HCT116 (cell line): Measurements from ENCODE around the gene CRADD. TPM values are rescaled to one million over a fixed set of nuclear protein-coding genes. Genes with fewer than 3 reads are reported as not detected.

ENCODE experiments used
- ATAC-seq: fragments of 200-7000 bp; cut with Tn5 transposase; 2 replicates; pipeline ENCODE4 v1.9.1; 2020; ENCODE audit warnings: mild to moderate bottlenecking, moderate library complexity
- BruUV-seq: library from RNA; stranded (reverse); fragments of 400-500 nt; replicated peaks from 2 replicates; lab custom pipeline; 2021; lab: Mats Ljungman, UMichigan
- CTCF ChIA-PET: fragments of 300-600 bp; sonication (Branson Sonifier 250); formaldehyde crosslinking; loops from one replicate; lab custom pipeline; 2021; ENCODE audit warnings: antibody characterized with exemption; lab: Charles Lee
- POLR2A ChIA-PET: fragments of 300-600, 350-600 bp; sonication (Branson Sonifier 250); formaldehyde crosslinking; loops from one replicate; lab custom pipeline; 2021; ENCODE audit warnings: antibody characterized with exemption; lab: Charles Lee
- RAD21 ChIA-PET, 2 experiments: fragments of 300-600 bp; sonication (Branson Sonifier 250); formaldehyde crosslinking; loops; one replicate each; lab custom pipeline; 2023; ENCODE audit warnings: low total read pairs in 2 of 2; ENCODE audit not compliant: uncharacterized antibody in 2 of 2, unreplicated experiment in 2 of 2, low non-redundant PET in 1 of 2; lab: Charles Lee
- DNase-seq: peaks from one replicate; pipeline ENCODE4 v3.0.0-alpha.2; 2010; ENCODE audit warnings: low read depth, low spot score
- H2AFZ ChIP-seq: fragments of 200-600 bp; shearing (Covaris generic), sonication (generic); 2 replicates; pipeline ENCODE4 v1.6.1; 2017; ENCODE audit warnings: low read depth, mixed run types, mixed read lengths, antibody characterized with exemption, low read length; ENCODE audit not compliant: poor library complexity, severe bottlenecking
- H3K27ac ChIP-seq: 2 replicates; pipeline ENCODE4 v1.5.1; 2012; ENCODE audit warnings: low read depth, low read length
- H3K27me3 ChIP-seq: fragments of 200-600 bp; sonication (generic); 2 replicates; pipeline ENCODE4 v1.6.1; 2016; ENCODE audit warnings: mixed run types, low read length, mixed read lengths; ENCODE audit not compliant: insufficient read depth
- H3K36me3 ChIP-seq, 2 experiments: fragments of 200-500 bp in 1 of 2; fragments of 200-600 bp in 1 of 2; sonication (Bioruptor generic) in 1 of 2; sonication (generic) in 1 of 2; 2 replicates each; pipeline versions ENCODE4 v1.5.1 to v1.6.1; 2014 to 2016; ENCODE audit warnings: low read length in 2 of 2, inconsistent platforms in 1 of 2, mixed read lengths in 1 of 2, mixed run types in 1 of 2; ENCODE audit not compliant: insufficient read depth in 2 of 2, control insufficient read depth in 1 of 2
- H3K4me1 ChIP-seq, 2 experiments: fragments of 200-600 bp in 1 of 2; sonication (generic) in 1 of 2; 2 replicates each; pipeline versions ENCODE4 v1.5.1 to v1.6.1; 2012 to 2017; ENCODE audit warnings: low read length in 2 of 2, inconsistent platforms in 1 of 2, mild to moderate bottlenecking in 1 of 2, mixed read lengths in 1 of 2, mixed run types in 1 of 2, moderate library complexity in 1 of 2; ENCODE audit not compliant: insufficient read depth in 2 of 2, control insufficient read depth in 1 of 2
- H3K4me2 ChIP-seq: fragments of 200-600 bp; sonication (generic); 2 replicates; pipeline ENCODE4 v1.6.1; 2017; ENCODE audit warnings: mixed run types, low read length, mixed read lengths
- H3K4me3 ChIP-seq, 2 experiments: fragments of 200-600 bp in 1 of 2; sonication (generic) in 1 of 2; replicated peaks in 1 of 2; 2 replicates each; pipeline ENCODE4 v1.5.1; 2011 to 2016; ENCODE audit warnings: low read length in 2 of 2, control low read depth in 1 of 2, low read depth in 1 of 2, mild to moderate bottlenecking in 1 of 2, mixed read lengths in 1 of 2, mixed run types in 1 of 2
- H3K79me2 ChIP-seq: fragments of 200-600 bp; sonication (generic); 2 replicates; pipeline ENCODE4 v1.6.1; 2017; ENCODE audit warnings: mild to moderate bottlenecking, mixed run types, low read length, moderate library complexity, mixed read lengths; ENCODE audit not compliant: insufficient read depth
- H3K9ac ChIP-seq: fragments of 200-600 bp; sonication (generic); 2 replicates; pipeline ENCODE4 v1.6.1; 2016; ENCODE audit warnings: low read length, mixed read lengths
- H3K9me2 ChIP-seq: fragments of 200-600 bp; sonication (generic), shearing (Covaris generic); 2 replicates; pipeline ENCODE4 v1.6.1; 2017; ENCODE audit warnings: mixed run types, mild to moderate bottlenecking, moderate library complexity; ENCODE audit not compliant: insufficient read depth
- H3K9me3 ChIP-seq, 2 experiments: fragments of 200-500 bp in 1 of 2; fragments of 200-600 bp in 1 of 2; sonication (Bioruptor generic) in 1 of 2; sonication (generic) in 1 of 2; 2 replicates each; pipeline ENCODE4 v1.6.1; 2014 to 2017; ENCODE audit warnings: low read length in 2 of 2, mixed read lengths in 2 of 2, inconsistent platforms in 1 of 2, low read depth in 1 of 2, mild to moderate bottlenecking in 1 of 2, mixed run types in 1 of 2, moderate library complexity in 1 of 2; ENCODE audit not compliant: control insufficient read depth in 1 of 2, insufficient read depth in 1 of 2
- H4K20me1 ChIP-seq: fragments of 200-600 bp; sonication (generic), shearing (Covaris generic); 2 replicates; pipeline ENCODE4 v1.6.1; 2017; ENCODE audit warnings: mixed run types, mild to moderate bottlenecking, moderate library complexity; ENCODE audit not compliant: insufficient read depth
- ATF3 ChIP-seq: IDR thresholded peaks from 2 replicates; pipeline ENCODE4 v1.6.1; 2012
- CBX3 ChIP-seq: IDR thresholded peaks from 2 replicates; pipeline ENCODE4 v1.6.1; 2012; ENCODE audit warnings: low read depth
- CEBPB ChIP-seq: IDR thresholded peaks from 2 replicates; pipeline ENCODE4 v1.6.1; 2012; ENCODE audit warnings: low read depth
- CTCF ChIP-seq, 3 experiments: fragments of 200-600 bp in 1 of 3; sonication (generic) in 1 of 3; IDR thresholded peaks in 2 of 3; conservative IDR thresholded peaks in 1 of 3; 2 replicates each; pipeline ENCODE4 v1.5.1; 2012 to 2017; ENCODE audit warnings: low read depth in 2 of 3, low read length in 2 of 3, antibody characterized with exemption in 1 of 3, borderline replicate concordance in 1 of 3, control low read depth in 1 of 3, mild to moderate bottlenecking in 1 of 3, mixed read lengths in 1 of 3, mixed run types in 1 of 3, moderate library complexity in 1 of 3; ENCODE audit not compliant: insufficient read depth in 1 of 3
- EGR1 ChIP-seq: IDR thresholded peaks from 2 replicates; pipeline ENCODE4 v1.6.1; 2012; ENCODE audit warnings: low read depth
- EZH2 ChIP-seq: fragments of 200-600 bp; sonication (generic); IDR thresholded peaks from 2 replicates; pipeline ENCODE4 v1.6.1; 2017; ENCODE audit warnings: antibody characterized with exemption, mixed run types
- EZH2phosphoT487 ChIP-seq: fragments of 200-600 bp; IDR thresholded peaks from 2 replicates; pipeline ENCODE4 v1.6.1; 2018; ENCODE audit warnings: antibody characterized with exemption, borderline replicate concordance
- FOSL1 ChIP-seq: IDR thresholded peaks from 2 replicates; pipeline ENCODE4 v1.6.1; 2012; ENCODE audit warnings: low read depth
- JUND ChIP-seq: IDR thresholded peaks from 2 replicates; pipeline ENCODE4 v1.6.1; 2012
- POLR2AphosphoS5 ChIP-seq: IDR thresholded peaks from 2 replicates; pipeline ENCODE4 v1.6.1; 2011; ENCODE audit warnings: mild to moderate bottlenecking, low read depth, low read length, moderate library complexity
- RAD21 ChIP-seq: IDR thresholded peaks from 2 replicates; pipeline ENCODE4 v1.6.1; 2012; ENCODE audit warnings: low read depth, mild to moderate bottlenecking
- SIN3A ChIP-seq: IDR thresholded peaks from 2 replicates; pipeline ENCODE4 v1.6.1; 2012; ENCODE audit warnings: low read depth
- SRF ChIP-seq: IDR thresholded peaks from 2 replicates; pipeline ENCODE4 v1.6.1; 2012; ENCODE audit warnings: low read depth
- TCF7L2 ChIP-seq: IDR thresholded peaks from 2 replicates; pipeline ENCODE4 v1.7.0; 2011; ENCODE audit warnings: borderline replicate concordance, inconsistent platforms; ENCODE audit not compliant: insufficient read depth, insufficient read length; ENCODE audit errors: extremely low read depth
- YY1 ChIP-seq: IDR thresholded peaks from 2 replicates; pipeline ENCODE4 v1.6.1; 2011; ENCODE audit warnings: low read length, low read depth, moderate library complexity, mild to moderate bottlenecking; ENCODE audit not compliant: insufficient replicate concordance; ENCODE audit errors: extremely low read depth
- ZNF274 ChIP-seq: fragments of 200-500 bp; sonication (Bioruptor generic); IDR thresholded peaks from 2 replicates; pipeline ENCODE4 v1.6.1; 2014; ENCODE audit warnings: mild to moderate bottlenecking, low read depth, low read length, inconsistent platforms
- intact Hi-C: fragments of 100-400 bp; cut with micrococcal nuclease; formaldehyde crosslinking; loops from 2 replicates; pipeline ENCODE4 v1.10.0; 2022
- total RNA-seq: library from RNA; stranded (reverse); gene quantifications from one replicate; pipeline ENCODE4 v1.2.1, GENCODE V29; 2021; ENCODE audit not compliant: unreplicated experiment
- TF ChIP-seq, protein P1 (sequence below): IDR thresholded peaks from 2 replicates; pipeline ENCODE4 v1.6.1; 2012
- TF ChIP-seq, protein P2 (sequence below): IDR thresholded peaks from 2 replicates; pipeline ENCODE4 v1.6.1; 2011; ENCODE audit warnings: mild to moderate bottlenecking, low read length, moderate library complexity; ENCODE audit not compliant: insufficient replicate concordance; ENCODE audit errors: extremely low read depth
- TF ChIP-seq, protein P3 (sequence below): IDR thresholded peaks from 2 replicates; pipeline ENCODE4 v1.6.1; 2012; ENCODE audit warnings: low read depth

CRADD gene
- total RNA-seq, 1 experiment from 2014 or later: 12.2 TPM

- ATAC-seq (no peak), DNase-seq (no peak)
- BruUV-seq: no TSS peak
- Histone ChIP-seq H4K20me1 (no peaks in the 10 kb centered on the region; the same call in 1 of the 2 replicates), H3K9ac (no peak overlapping the region), H3K79me2 (no peaks in the 10 kb centered on the region), H3K9me3 (no peaks in the 10 kb centered on the region), H3K9me2 (no peaks in the 10 kb centered on the region), H3K36me3 (no peaks in the 10 kb centered on the region), H3K27me3 (no peaks in the 10 kb centered on the region), H2AFZ (no peak overlapping the region), H3K4me2 (peak overlapping the region; percentile 16; the same call in 1 of the 2 replicates), H3K27ac (no peak overlapping the region), H3K4me1 (peaks cover 3 to 45% of the 10 kb centered on the region in 2 experiments; a peak in 2 of 4 replicates), H3K4me3 (no peak overlapping the region)
- ChIA-PET POLR2A (no interaction called here), RAD21 (no interaction called here), CTCF (no interaction called here)
- TF ChIP-seq, protein P1, sequence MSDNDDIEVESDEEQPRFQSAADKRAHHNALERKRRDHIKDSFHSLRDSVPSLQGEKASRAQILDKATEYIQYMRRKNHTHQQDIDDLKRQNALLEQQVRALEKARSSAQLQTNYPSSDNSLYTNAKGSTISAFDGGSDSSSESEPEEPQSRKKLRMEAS: no peak
- no peak for TF ChIP-seq ZNF274
- no peak for TF ChIP-seq RAD21
- no peak for TF ChIP-seq JUND
- TF ChIP-seq EZH2phosphoT487: no peak
- TF ChIP-seq FOSL1: no peak
- no peak for TF ChIP-seq CTCF (IDR thresholded peaks at IDR 0.05 in 2 of 3, conservative IDR thresholded peaks at IDR 0.05 in 1 of 3; ENCODE audit: borderline replicate concordance in 1 of 3, insufficient read depth in 1 of 3, low read depth in 2 of 3, low read length in 2 of 3)
- TF ChIP-seq ATF3: no peak
- TF ChIP-seq YY1: no peak
- no peak for TF ChIP-seq POLR2AphosphoS5
- no peak for TF ChIP-seq EZH2
- TF ChIP-seq CBX3: no peak
- no peak for TF ChIP-seq SRF
- TF ChIP-seq CEBPB: no peak
- TF ChIP-seq, protein P2, sequence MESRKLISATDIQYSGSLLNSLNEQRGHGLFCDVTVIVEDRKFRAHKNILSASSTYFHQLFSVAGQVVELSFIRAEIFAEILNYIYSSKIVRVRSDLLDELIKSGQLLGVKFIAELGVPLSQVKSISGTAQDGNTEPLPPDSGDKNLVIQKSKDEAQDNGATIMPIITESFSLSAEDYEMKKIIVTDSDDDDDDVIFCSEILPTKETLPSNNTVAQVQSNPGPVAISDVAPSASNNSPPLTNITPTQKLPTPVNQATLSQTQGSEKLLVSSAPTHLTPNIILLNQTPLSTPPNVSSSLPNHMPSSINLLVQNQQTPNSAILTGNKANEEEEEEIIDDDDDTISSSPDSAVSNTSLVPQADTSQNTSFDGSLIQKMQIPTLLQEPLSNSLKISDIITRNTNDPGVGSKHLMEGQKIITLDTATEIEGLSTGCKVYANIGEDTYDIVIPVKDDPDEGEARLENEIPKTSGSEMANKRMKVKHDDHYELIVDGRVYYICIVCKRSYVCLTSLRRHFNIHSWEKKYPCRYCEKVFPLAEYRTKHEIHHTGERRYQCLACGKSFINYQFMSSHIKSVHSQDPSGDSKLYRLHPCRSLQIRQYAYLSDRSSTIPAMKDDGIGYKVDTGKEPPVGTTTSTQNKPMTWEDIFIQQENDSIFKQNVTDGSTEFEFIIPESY: no peak
- no peak for TF ChIP-seq TCF7L2
- no peak for TF ChIP-seq SIN3A
- TF ChIP-seq, protein P3, sequence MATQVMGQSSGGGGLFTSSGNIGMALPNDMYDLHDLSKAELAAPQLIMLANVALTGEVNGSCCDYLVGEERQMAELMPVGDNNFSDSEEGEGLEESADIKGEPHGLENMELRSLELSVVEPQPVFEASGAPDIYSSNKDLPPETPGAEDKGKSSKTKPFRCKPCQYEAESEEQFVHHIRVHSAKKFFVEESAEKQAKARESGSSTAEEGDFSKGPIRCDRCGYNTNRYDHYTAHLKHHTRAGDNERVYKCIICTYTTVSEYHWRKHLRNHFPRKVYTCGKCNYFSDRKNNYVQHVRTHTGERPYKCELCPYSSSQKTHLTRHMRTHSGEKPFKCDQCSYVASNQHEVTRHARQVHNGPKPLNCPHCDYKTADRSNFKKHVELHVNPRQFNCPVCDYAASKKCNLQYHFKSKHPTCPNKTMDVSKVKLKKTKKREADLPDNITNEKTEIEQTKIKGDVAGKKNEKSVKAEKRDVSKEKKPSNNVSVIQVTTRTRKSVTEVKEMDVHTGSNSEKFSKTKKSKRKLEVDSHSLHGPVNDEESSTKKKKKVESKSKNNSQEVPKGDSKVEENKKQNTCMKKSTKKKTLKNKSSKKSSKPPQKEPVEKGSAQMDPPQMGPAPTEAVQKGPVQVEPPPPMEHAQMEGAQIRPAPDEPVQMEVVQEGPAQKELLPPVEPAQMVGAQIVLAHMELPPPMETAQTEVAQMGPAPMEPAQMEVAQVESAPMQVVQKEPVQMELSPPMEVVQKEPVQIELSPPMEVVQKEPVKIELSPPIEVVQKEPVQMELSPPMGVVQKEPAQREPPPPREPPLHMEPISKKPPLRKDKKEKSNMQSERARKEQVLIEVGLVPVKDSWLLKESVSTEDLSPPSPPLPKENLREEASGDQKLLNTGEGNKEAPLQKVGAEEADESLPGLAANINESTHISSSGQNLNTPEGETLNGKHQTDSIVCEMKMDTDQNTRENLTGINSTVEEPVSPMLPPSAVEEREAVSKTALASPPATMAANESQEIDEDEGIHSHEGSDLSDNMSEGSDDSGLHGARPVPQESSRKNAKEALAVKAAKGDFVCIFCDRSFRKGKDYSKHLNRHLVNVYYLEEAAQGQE: no peak
- TF ChIP-seq EGR1: no peak
- intact Hi-C loops: no loop called here
These were observed 99.4 kb downstream of the CRADD start for GRCh38 chr12:93776581-93777018.
